Medulla oblongata (tissue), 1 donor: Measurements from ENCODE around the gene IL17RD.

Experiments used
- DNase-seq: peaks from one replicate; pipeline ENCODE4 v3.0.0-alpha.2; 2015; ENCODE audit errors: extremely low spot score

IL17RD gene

GRCh38 chr3:57164657-57165573 lies at the start of gene IL17RD:
IL17RD (minus strand) TSS chr3:57165353; CDS start chr3:57165286, 67 bp downstream.
- peak; percentile 78 for DNase-seq

DNA sequence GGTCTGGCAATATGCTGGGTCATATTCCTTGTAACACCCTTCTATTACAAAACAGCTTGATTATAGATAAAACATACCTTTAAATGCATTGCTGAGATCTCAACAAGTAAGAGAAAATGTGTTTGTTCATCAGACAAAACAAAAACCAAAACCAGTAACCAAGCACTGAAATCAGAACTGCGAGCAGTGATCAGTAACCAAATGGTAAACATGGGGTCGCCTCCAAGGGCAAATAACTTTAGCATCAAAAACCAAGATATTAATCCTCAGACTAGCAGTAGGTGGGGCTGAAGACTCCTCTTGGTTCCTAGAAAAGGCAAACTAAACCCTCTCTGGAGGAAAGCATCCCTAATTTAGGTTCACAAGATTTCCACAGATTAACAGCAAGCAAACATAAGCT lies 41.3 kb upstream of the IL17RD start:
- no peak for DNase-seq

DNA sequence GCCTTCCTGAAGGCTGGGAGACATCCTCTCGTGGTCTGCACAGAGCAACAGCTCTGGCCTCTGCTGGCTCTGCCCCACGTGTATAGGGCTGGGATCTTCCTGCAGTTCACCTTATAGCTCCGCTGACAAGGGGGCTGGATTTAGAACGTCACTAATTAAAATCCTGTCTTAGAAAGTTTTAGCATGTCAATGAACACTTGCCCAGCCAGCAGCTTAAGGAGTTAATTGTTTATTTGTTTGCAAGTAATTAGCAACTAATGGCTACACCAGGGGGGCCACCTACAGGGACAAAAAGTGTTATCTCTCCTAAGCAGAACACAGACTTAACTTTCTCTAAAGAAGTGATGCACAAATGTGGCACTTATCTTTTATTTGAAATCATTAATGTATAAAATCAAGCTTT lies 34.7 kb upstream of the IL17RD start, which contains the start of gene HESX1:
HESX1 (minus strand) TSS at position 84 of the 403 bp plus-strand sequence; CDS start at position 24, 60 bp downstream.
- DNase-seq = no peak

- no peak for DNase-seq
These were observed 29.5 kb upstream of the IL17RD start for GRCh38 chr3:57194641-57195040.

- DNase-seq = no peak
These were observed 26.9 kb upstream of the IL17RD start for GRCh38 chr3:57192028-57192427.

DNA sequence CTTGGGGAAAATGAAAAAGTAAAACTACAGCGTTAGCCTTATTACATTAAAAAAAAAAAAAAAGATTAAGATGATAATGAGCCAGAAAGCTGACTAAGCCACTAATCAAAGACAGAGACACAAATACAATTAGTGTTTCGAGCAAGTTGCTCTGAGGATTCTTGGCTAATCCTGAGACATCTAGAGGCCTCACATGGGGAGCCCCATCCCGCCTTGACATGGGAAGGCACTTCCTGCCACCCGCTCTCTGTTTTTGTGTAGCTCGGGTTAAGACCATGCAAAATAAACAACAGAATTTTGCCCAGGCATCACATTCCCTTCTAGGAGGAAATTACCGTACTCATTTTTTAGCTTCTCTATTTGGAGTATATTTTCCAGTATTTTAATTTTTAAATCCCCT lies 19.4 kb upstream of the IL17RD start:
- no peak for DNase-seq

- no peak for DNase-seq
These were observed 14.6 kb upstream of the IL17RD start for GRCh38 chr3:57179580-57180410.

DNA sequence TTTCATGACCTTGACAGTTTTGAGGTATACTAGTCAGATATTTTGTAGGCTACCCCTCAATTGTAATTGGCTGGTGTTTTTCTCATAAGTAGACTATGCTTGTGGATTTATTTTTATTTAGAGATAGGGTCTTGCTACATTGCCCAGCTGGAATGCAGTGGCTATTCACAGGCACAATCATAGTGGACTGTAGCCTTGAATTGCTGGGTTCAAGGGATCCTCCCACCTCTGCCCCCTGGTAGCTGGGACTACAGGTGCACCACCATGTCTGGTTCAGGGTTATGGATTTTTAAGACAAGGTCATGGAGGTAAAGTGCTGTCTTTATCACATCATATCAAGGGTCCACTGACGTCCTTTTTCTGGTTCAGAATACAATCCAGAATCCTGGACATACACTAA lies 10.9 kb upstream of the IL17RD start:
- DNase-seq = no peak

GRCh38 chr3:57173687-57174086 lies 8.5 kb upstream of the IL17RD start:
- DNase-seq = no peak

GRCh38 chr3:57170946-57171345 lies 5.8 kb upstream of the IL17RD start:
- DNase-seq = no peak

- peak; percentile 79 for DNase-seq
These were observed 4.9 kb upstream of the IL17RD start for GRCh38 chr3:57169872-57170623.

- no peak for DNase-seq
These were observed 4.0 kb upstream of the IL17RD start for GRCh38 chr3:57169108-57169507.

DNA sequence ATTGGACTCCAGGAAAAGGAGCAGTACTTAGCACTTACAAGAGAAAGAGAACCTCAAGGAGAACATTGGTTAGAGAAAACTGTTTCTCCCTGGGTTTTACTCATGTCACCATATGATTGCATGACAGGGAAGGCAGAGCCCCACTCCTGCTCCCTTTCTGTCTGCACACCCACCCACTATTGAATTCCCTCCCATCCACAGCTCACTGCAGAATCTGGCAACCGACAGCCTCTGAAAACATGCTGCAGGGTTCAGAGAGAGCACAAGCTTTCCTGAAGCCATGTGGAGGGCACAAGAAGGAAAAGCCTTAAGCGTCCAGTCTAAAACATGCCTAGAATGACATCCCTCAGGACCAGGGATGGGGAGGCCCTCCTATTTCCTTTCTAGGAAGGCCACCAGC lies 3.0 kb upstream of the IL17RD start:
- DNase-seq = no peak

DNA sequence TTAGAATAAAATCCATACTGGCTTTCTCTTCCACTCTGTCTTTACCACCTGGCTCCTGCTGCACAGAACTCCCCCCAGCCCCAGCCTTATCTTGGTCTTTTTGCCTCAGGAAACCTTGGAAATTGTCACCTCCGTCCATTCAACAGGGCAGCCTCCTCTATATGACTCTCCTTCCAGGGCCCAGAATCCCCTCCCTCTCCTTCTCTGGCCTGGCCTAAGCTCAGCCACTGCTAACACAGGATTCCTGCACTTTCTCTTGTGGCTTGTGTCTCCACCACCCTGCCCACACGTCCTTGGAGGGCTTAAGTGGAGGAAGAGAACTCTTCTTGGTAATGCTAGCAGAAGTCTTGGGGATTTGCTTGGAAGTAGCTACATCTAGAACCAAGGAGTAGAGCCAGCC lies 1.5 kb upstream of the IL17RD start:
- no peak for DNase-seq

DNA sequence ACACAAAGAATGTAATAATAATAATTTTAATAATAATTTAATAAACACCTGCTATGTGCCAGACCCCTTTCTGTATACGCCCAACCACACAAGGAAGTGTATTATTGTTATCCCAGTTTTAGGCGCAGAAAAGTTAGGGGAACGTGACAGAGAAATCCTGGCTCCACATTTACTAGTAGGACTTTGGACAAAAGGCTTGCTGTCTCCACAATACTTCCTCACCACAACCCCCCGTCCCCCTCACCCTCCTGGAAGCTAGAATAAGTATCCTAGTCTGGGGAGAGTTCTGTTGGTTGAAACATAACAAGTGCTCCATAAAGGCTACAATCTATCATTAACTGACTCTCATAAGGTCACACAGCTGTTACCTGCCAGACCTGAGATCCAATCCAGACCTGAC lies 488 bp upstream of the IL17RD start:
- no peak for DNase-seq

- no peak for DNase-seq
These were observed 916 bp downstream of the IL17RD start for GRCh38 chr3:57164217-57164656.

DNA sequence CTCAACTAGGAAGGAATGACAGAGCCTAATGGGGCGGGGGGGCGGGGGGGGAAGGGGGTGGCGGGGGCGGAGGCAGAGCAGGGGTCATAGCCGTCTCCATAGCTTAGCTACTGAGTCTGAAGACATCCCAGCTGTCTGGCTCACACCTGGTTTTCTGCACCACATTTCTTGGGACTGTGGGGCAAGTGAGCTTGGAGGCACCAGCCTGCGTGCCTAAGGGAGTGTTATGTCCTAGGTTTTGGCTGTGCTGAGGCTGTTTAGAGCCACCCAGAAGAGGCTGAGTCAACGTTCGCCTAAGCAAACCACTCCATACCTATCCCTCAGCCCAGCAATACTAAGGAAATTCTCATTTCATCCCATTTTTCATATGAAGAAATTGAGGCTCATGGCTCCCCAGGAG lies 1.4 kb downstream of the IL17RD start:
- no peak for DNase-seq

- DNase-seq = no peak
These were observed 3.2 kb downstream of the IL17RD start for GRCh38 chr3:57161915-57162314.

DNA sequence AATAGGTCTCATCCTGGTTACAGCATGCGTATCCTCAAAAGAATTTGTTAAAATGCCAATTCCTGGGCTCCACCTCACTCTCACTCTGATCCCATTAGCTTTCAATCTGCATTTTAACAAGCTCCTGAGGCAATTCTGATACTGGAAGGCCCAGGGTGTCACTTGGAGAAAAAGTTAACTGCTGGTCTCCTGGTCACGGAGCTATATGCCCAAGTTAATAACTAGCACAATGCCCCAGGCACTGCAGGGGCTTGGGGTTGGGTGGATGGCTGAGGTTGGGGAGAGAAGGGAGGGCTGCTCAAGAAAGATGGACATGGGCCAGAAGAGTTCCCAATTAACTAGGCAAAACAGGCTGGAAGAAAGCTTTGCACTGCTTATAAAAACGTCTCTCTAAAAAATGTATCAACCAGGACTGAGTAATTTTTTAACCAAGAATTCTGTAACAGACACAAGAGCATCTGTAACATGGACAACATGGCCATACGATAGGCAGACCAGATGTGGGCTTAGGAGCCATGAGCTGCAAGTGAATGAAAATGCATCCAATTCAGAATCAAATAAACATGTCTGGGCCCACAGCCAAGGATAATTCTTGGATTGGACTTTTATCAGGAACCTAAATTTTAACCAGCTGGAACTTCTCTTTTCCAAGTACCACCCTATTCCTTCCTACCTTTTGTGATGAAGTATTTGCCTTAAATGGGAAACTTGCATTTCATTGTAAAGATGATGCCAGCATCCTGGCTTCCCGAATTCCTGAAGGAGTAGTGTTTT lies 4.2 kb downstream of the IL17RD start:
- no peak for DNase-seq

- no peak for DNase-seq
These were observed 4.9 kb downstream of the IL17RD start for GRCh38 chr3:57160076-57160764.
